ENCODE data around the gene SIGLEC9.
A peak's percentile ranks its signal among the peaks of the same experiment; 100 is the strongest.

The SIGLEC9 gene

GRCh38 chr19:51114087-51114729 is 10.5 kb upstream of the SIGLEC9 start:
- no peak overlapping the region for H3K27ac ChIP-seq
- TF ChIP-seq, protein P1, sequence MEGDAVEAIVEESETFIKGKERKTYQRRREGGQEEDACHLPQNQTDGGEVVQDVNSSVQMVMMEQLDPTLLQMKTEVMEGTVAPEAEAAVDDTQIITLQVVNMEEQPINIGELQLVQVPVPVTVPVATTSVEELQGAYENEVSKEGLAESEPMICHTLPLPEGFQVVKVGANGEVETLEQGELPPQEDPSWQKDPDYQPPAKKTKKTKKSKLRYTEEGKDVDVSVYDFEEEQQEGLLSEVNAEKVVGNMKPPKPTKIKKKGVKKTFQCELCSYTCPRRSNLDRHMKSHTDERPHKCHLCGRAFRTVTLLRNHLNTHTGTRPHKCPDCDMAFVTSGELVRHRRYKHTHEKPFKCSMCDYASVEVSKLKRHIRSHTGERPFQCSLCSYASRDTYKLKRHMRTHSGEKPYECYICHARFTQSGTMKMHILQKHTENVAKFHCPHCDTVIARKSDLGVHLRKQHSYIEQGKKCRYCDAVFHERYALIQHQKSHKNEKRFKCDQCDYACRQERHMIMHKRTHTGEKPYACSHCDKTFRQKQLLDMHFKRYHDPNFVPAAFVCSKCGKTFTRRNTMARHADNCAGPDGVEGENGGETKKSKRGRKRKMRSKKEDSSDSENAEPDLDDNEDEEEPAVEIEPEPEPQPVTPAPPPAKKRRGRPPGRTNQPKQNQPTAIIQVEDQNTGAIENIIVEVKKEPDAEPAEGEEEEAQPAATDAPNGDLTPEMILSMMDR (IDR thresholded peaks at IDR 0.05) = no peak
- H3K4me3 ChIP-seq = no peak overlapping the region
- no peak for DNase-seq (ENCODE audit: low spot score)

DNA sequence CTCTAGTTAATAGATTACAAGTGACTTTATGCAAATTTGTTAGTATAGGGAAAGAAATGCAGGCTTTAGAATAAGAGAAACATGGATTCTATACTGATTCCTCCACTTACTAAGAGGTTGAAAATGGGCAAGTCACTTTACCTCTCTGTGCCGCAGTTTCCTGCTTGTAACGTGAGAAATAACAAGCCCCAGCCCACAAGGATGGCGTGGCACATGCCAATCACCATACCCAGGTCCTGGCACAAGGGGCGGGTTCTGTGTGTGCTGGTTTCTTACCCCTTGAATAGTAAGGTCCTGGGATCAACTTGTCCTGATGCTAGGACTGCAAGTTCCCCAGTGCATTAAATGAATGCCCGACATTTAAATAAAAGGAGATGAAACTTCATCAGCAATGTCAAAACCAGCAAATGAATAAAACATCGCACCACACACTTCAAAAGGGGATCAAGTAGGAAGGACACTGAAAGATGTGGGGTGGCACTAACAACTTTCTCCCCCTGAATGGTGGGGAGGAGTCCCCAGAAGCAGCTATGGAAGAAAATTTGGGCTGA is 7.9 kb upstream of the SIGLEC9 start:
- H3K27ac ChIP-seq = no peak overlapping the region
- no peak overlapping the region for H3K4me3 ChIP-seq
- TF ChIP-seq, protein P1 (IDR thresholded peaks at IDR 0.05) = no peak
- DNase-seq (ENCODE audit: low spot score) = no peak

GRCh38 chr19:51119101-51119500 is 5.6 kb upstream of the SIGLEC9 start:
- TF ChIP-seq, protein P1 (IDR thresholded peaks at IDR 0.05) = no peak
- no peak for DNase-seq (ENCODE audit: low spot score)
- Histone ChIP-seq H3K4me3 (no peak overlapping the region), H3K27ac (no peak overlapping the region)

- TF ChIP-seq, protein P1 (IDR thresholded peaks at IDR 0.05) = no peak
- DNase-seq (ENCODE audit: low spot score) = no peak
- no peak overlapping the region for H3K4me3 ChIP-seq
- peak overlapping the region in 1 of 2 donors; percentile 7 for H3K27ac ChIP-seq
Observed at GRCh38 chr19:51119611-51120010, 5.1 kb upstream of the SIGLEC9 start.

DNA sequence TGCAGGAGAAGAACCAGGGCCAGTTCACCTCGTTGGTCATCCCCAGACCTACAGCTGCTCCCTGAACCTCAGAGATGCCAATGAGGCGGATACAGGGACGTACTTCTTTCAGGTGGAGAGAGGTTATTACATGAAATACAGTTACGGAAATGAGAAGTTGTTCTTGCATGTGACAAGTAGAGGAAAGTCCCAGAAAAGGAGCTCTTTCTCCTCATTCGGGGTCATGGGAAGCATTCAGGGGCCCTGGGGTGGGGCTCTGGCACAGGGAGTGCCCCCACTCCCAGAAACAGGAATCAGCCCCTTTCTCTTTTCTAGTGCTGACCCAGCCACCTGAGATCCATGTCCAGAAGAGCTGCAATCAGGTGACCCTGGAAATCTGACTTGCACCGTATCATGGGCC is 4.5 kb upstream of the SIGLEC9 start:
- Histone ChIP-seq H3K4me3 (no peak overlapping the region), H3K27ac (no peak overlapping the region)
- no peak for DNase-seq (ENCODE audit: low spot score)
- TF ChIP-seq, protein P1 (IDR thresholded peaks at IDR 0.05) = no peak

GRCh38 chr19:51121257-51121656 is 3.4 kb upstream of the SIGLEC9 start:
- TF ChIP-seq, protein P1 (IDR thresholded peaks at IDR 0.05) = no peak
- no peak overlapping the region for H3K4me3 ChIP-seq
- no peak for DNase-seq (ENCODE audit: low spot score)
- no peak overlapping the region for H3K27ac ChIP-seq

Measured in coronary artery (tissue), 2 donors.